SK-N-MC (cell line): Measurements from ENCODE around the gene ILKAP.

Source experiments
- EZH2 ChIP-seq: fragments of 200-600 bp; sonication (generic); IDR thresholded peaks from one replicate; pipeline ENCODE4 v1.6.1; 2017; ENCODE audit warnings: antibody characterized with exemption
- FOXP2 ChIP-seq: optimal IDR thresholded peaks from 2 replicates; pipeline ENCODE3; 2011; ENCODE audit warnings: mild to moderate bottlenecking, moderate library complexity; ENCODE audit not compliant: insufficient read depth; ENCODE audit errors: extremely low read length, control extremely low read depth
- POLR2AphosphoS5 ChIP-seq: IDR thresholded peaks from 2 replicates; pipeline ENCODE4 v1.6.1; 2012; ENCODE audit warnings: mild to moderate bottlenecking, low read depth, low read length, borderline replicate concordance

DNA sequence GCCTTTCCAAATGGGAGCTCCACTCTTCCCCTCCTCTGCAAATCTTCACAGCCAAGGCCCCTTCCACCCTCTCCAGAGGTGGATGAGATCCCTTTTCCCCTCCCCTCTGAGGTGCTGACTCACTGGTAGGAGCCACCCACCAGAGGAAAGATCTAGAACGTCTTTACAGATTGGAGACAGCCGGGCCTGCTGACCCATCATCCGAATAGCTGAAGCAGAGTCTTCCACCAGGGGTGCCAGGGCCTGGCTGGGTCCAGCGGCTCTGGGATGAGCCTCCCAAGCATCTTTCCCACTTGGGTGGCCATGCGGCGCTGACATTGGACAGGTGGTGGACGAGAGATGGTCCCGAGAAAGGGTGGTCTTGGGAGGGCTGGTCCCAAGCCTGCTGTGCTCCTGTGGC, 35.7 kb downstream of the ILKAP start:
- TF ChIP-seq POLR2AphosphoS5 (no peak), EZH2 (no peak), FOXP2 (no peak)
